Middle frontal gyrus (tissue), 1 donor: ENCODE results near the gene MAD1L1.
A peak's percentile ranks its signal among the peaks of the same experiment; 100 is the strongest.
"Not testable (repeated sequence)": the region's sequence is repeated elsewhere in the genome, so short reads cannot be mapped to it uniquely, and the experiment has no call there.

Experiments used
- DNase-seq: peaks from one replicate; pipeline ENCODE4 v3.0.0-alpha.2; 2015; ENCODE audit warnings: low spot score; ENCODE audit errors: extremely low spot score

MAD1L1 gene

GRCh38 chr7:1824882-1825646 lies 407.7 kb downstream of the MAD1L1 start:
- DNase-seq = not testable (repeated sequence)

- not testable (repeated sequence) for DNase-seq
These were observed 408.4 kb downstream of the MAD1L1 start for GRCh38 chr7:1824151-1824881.

- no peak for DNase-seq
These were observed 409.2 kb downstream of the MAD1L1 start for GRCh38 chr7:1823376-1824150.

GRCh38 chr7:1819259-1819841 lies 413.4 kb downstream of the MAD1L1 start:
- DNase-seq = no peak

GRCh38 chr7:1818575-1819258 lies 414.0 kb downstream of the MAD1L1 start:
- no peak for DNase-seq

- DNase-seq = no peak
These were observed 415.6 kb downstream of the MAD1L1 start for GRCh38 chr7:1817061-1817712.

GRCh38 chr7:1816451-1816850 lies 416.3 kb downstream of the MAD1L1 start:
- not testable (repeated sequence) for DNase-seq

GRCh38 chr7:1815551-1816281 lies 417.0 kb downstream of the MAD1L1 start:
- DNase-seq = not testable (repeated sequence)

GRCh38 chr7:1815051-1815481 lies 417.7 kb downstream of the MAD1L1 start:
- no peak for DNase-seq

GRCh38 chr7:1814089-1814811 lies 418.5 kb downstream of the MAD1L1 start:
- DNase-seq = no peak

GRCh38 chr7:1813394-1814088 lies 419.2 kb downstream of the MAD1L1 start:
- no peak for DNase-seq

- DNase-seq = no peak
These were observed 420.0 kb downstream of the MAD1L1 start for GRCh38 chr7:1812509-1813393.

- DNase-seq = no peak
These were observed 420.8 kb downstream of the MAD1L1 start for GRCh38 chr7:1811850-1812508.

- DNase-seq = peak; percentile 5
These were observed 421.5 kb downstream of the MAD1L1 start for GRCh38 chr7:1810961-1811849.

- DNase-seq = no peak
These were observed 422.2 kb downstream of the MAD1L1 start for GRCh38 chr7:1810521-1810920.
